ENCODE data around the gene NTN4. TPM values are rescaled to one million over a fixed set of nuclear protein-coding genes. Genes with fewer than 3 reads are reported as not detected.

The NTN4 gene
- total RNA-seq, 1 experiment from 2014 or later, result 0.17 TPM

DNA sequence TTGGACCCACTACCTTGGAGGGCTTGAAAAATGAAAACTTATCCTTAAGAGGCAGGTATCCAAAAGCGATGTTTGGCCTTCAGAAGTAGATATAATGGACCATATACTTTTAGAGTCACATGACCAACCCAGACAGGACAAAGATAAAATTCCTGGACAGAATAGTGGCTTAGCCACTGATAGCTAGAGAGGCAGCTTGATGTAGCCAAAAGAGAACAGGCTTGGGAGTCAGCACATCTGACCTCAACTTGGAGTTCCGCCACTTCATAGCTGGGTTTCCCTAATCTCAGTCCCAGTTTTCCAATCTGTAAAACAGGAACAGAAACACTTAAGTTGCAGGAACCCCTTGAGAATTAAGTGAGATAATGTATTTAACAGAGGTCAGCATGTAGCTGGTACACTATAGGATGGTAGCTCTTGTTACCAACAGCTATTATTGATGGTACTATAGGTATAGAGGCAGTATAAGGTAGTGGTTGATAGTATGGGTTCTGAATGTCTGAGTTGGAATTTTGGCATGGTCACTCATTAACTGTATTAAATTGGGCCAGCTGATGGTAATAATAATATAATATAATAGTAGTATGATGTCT is 176.1 kb downstream of the NTN4 start:
- Histone ChIP-seq H4K5ac (ENCODE audit: insufficient read length, low read depth, low read length) (no peak overlapping the region), H3K27ac (ENCODE audit: insufficient read length, low read depth, low read length) (no peak overlapping the region), H2BK12ac (ENCODE audit: insufficient read length, low read depth, low read length) (no peak overlapping the region), H3K9ac (ENCODE audit: extremely low read depth, insufficient read length, low read length) (no peak overlapping the region), H2BK15ac (ENCODE audit: low read depth, low read length) (no peak overlapping the region), H2BK20ac (ENCODE audit: low read depth, low read length, poor library complexity, severe bottlenecking) (no peak overlapping the region), H4K91ac (ENCODE audit: insufficient read length, low read depth, low read length) (no peak overlapping the region), H3K23ac (ENCODE audit: insufficient read length, low read depth, low read length) (no peak overlapping the region), H4K8ac (replicated peaks; ENCODE audit: insufficient read length, low read depth, low read length) (no peak overlapping the region), H3K56ac (ENCODE audit: insufficient read length, low read depth, low read length) (no peak overlapping the region), H3K18ac (ENCODE audit: insufficient read length, low read depth, low read length) (no peak overlapping the region), H3K79me1 (ENCODE audit: insufficient read depth, low read depth, low read length, poor library complexity, severe bottlenecking) (no peaks in the 10 kb centered on the region), H3K4me2 (ENCODE audit: insufficient read depth, insufficient read length, low read length) (no peak overlapping the region), H3K4ac (ENCODE audit: low read depth, low read length) (no peak overlapping the region), H3K4me1 (ENCODE audit: insufficient read depth, low read length) (no peaks in the 10 kb centered on the region; the same call in 1 of the 2 replicates), H4K20me1 (ENCODE audit: control insufficient read depth, insufficient read depth, insufficient read length) (no peaks in the 10 kb centered on the region), H2AK5ac (ENCODE audit: insufficient read length, low read length) (no peak overlapping the region), H3K79me2 (ENCODE audit: insufficient read depth, low read length) (no peaks in the 10 kb centered on the region), H3T11ph (ENCODE audit: low read length) (no peak overlapping the region), H2BK5ac (ENCODE audit: insufficient read length, low read length) (no peak overlapping the region), H3K14ac (ENCODE audit: insufficient read depth, low read length) (no peak overlapping the region), H2BK120ac (ENCODE audit: low read depth, low read length, poor library complexity, severe bottlenecking) (no peak overlapping the region), H2AFZ (ENCODE audit: low read length) (no peak overlapping the region), H3K27me3 (ENCODE audit: insufficient read depth, low read length) (no peaks in the 10 kb centered on the region), H3K23me2 (ENCODE audit: insufficient read length, low read depth, low read length, poor library complexity, severe bottlenecking) (no peaks in the 10 kb centered on the region), H3K9me3 (ENCODE audit: control insufficient read depth, low read depth, low read length) (no peaks in the 10 kb centered on the region)
- Mint-ChIP-seq H3K27me3 (ENCODE audit: low read depth) (no peaks in the 10 kb centered on the region), H3K36me3 (ENCODE audit: insufficient read depth in 1 of 3, low read depth in 3 of 3) (peaks cover 0 to 4% (median 3%) of the 10 kb centered on the region in 3 experiments; a peak in 2 of 7 replicates), H3K9me3 (no peaks in the 10 kb centered on the region), H3K4me3 (no peak overlapping the region), H3K4me1 (peaks cover 21 to 23% of the 10 kb centered on the region in 2 experiments), H3K27ac (no peak overlapping the region; a peak in 1 of 7 replicates)
- no peak for DNase-seq
- no CpG with 5 or more reads among the region's 2 CpGs for WGBS (ENCODE audit: extremely low coverage, insufficient read length, low lambda C conversion rate)
- TF ChIP-seq, protein P1, sequence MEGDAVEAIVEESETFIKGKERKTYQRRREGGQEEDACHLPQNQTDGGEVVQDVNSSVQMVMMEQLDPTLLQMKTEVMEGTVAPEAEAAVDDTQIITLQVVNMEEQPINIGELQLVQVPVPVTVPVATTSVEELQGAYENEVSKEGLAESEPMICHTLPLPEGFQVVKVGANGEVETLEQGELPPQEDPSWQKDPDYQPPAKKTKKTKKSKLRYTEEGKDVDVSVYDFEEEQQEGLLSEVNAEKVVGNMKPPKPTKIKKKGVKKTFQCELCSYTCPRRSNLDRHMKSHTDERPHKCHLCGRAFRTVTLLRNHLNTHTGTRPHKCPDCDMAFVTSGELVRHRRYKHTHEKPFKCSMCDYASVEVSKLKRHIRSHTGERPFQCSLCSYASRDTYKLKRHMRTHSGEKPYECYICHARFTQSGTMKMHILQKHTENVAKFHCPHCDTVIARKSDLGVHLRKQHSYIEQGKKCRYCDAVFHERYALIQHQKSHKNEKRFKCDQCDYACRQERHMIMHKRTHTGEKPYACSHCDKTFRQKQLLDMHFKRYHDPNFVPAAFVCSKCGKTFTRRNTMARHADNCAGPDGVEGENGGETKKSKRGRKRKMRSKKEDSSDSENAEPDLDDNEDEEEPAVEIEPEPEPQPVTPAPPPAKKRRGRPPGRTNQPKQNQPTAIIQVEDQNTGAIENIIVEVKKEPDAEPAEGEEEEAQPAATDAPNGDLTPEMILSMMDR (conservative IDR thresholded peaks at IDR 0.05), result no peak
